ENCODE results near the gene SPTAN1.
"Not testable (repeated sequence)": the region's sequence is repeated elsewhere in the genome, so short reads cannot be mapped to it uniquely, and the experiment has no call there.

Gene SPTAN1

DNA sequence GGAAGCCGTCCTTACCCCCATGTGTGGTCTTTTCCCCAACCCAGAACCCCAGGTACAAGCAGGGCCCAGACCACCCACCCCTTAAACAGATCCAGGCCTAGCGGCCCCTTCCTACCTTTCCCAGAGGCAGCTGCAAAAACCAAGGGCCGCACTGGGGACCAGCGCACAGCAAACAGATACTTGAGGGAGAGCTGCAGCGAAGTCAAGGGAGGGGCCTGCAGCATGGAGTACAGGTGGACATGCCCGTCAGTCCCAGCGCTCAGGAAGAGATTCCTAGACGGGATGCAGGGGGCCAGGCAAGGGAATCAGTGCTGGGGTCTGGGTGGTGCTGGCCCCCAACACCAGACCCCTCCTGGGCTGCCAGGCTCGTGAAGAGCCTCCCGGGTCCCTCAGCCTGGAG lies 81.7 kb downstream of the SPTAN1 start:
- DNase-seq, result no peak

DNA sequence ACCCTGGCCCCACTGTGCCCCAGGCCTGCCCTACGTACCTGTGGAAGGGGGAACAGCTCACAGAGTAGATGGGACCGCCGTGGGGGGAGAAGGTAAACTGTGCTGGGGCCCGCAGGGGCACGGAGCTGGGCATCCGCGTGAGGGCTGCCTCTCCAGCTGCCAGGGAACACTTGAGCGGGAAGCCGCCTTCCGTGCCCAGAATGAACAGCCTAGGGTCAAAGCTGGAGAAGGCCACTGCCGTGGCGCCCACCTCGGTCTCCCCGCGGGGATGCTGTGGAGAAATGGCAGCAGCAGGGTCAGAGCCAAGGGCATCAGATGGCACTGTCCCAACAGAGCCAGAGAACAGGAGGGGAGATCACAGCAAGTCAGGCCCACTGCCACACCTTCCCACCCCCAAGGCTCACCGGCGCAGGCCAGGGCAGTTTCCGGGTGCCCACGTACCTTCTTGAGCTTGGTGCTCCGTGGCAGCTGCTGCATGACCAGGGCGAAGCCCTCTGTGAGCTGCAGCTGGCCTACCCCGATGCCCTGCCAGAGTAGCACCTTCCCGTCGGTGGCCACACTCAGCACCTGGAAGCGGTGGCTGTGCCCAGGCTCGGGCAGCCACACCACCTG lies 82.4 kb downstream of the SPTAN1 start:
- no peak for DNase-seq

DNA sequence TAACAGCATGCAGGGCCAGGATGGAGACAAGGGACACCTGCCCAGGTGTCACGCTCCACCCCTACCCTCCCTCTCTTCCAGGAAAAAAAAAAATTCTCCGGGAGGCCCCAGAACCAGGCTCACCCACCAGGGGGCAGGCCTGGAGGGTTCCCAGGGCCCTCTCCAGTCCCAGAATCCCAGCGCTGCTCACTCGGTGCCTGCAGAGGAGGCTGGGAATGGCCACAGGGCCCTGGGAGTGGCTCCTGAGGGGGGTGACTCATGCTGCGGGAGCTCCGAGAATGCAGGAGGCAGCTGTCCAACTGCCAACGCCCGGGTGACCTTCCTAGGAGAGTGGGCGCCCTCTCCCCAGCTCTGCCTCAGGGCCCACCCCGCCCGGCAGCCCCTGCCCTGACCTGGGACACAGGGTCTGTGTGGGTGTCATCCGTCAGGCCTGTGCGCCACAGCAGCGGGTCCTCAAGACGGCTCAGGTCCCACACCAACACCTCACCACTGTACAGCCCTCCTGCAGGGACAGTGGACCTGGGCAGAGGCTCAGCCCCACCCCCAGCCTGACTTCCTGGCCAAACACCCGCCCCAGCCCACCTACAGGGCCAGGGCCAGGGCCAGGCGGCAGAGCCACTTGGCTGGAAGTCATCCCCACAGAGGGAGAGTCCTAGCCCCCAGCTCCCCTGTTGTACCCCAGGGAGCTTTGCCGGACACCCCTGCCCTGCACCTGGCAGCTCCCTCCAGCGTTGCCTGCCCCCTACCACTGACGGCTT lies 83.1 kb downstream of the SPTAN1 start:
- no peak for DNase-seq

DNA sequence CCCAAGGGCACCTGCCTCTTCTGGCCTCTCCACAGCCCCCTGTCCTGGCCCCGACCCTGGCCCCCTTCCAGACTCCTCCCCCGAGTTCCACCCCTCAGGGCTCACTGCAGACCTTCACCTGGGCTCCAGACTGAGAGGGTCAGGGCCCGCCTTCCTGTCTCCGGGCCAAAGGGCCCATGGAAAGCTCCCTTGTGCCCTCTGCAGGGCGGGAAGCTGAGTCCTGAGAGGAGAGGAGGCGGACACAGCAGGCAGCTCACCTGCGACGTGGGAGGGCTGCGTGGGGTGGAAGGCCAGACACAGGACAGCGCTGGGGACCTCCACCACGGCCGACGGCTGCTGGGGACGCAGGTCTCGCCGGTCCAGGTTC lies 83.6 kb downstream of the SPTAN1 start:
- no peak for DNase-seq

DNA sequence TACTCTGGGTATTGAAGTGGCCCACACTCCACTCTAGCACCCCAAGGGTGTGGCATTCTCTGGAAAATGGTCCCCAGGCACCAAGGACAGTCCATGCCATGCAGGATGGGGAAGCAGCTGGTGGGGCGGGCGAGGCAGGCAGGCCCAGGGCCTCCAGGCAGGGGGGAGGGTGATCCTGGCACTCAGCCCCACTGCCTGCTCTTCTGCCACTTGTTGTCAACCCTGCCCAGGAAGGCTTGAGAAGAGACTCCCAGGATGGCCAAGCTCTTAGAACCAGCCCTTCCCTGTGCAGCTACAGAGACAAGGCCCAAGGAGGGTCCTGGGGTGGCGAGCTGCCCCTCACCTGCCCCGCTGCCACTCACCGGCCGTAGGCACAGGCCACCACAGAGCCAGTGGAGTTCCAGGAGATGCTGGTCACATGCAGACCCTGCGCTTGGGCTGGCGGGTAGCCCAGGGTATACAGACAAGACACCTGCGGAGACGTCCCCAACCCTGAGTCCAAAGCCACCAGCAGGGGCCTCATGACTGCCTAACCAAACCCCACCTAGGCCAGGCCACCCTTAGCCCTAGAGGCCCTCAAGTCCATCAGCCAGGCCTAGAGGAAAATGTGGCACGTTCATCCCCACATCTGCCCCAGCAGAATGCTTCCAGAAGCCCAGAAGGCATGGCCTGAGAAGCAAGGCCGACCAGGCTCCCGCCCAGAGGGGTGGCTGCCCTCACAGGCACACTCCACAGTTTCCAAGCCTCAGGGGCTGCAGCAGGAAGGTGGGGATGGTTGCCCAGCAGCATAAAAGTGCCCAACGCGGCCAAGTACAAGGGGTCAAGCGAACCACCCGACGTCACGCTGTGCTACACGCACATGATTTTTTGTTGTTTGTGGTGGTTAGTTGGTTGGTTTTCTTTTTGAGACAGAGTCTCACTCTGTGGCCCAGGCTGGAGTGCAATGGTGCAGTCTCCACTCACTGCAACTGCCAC lies 84.5 kb downstream of the SPTAN1 start:
- no peak for DNase-seq

DNA sequence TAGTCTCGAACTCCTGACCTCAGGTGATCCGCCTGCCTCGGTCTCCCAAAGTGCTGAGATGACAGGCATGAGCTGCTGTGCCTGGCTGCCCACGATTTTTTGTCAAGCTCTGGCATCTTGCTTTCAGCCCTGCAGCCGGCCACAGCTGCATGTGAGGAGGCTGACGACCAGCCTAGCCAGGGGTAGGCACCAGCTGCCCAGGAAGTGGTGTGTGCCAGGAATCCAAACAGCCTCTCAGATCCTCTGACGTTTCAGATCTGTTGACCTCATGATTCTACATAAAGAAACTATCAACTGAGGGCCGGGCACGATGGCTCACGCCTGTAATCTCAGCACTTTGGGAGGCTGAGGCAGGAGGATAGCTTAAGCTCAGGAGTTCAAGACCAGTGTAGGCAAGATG lies 85.3 kb downstream of the SPTAN1 start:
- DNase-seq, result no peak

DNA sequence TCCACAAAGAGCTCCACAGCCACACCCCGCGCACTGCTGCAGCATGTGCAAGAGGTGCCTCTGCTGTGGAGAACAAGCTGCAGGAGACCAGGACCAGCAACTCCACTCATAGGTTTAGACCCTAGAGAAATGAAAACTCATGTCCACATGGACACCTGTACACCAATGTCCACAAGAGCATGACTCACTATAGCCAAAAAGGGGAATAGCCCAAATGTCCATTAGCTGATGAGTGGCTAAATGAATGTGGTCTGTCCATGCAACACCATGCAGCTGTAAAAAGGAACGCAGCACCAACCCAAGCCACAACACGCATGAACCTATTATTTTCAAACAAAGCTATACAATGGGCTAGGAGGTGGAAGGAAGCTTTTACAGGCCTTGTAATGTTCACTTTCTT lies 86.2 kb downstream of the SPTAN1 start:
- DNase-seq, result no peak

DNA sequence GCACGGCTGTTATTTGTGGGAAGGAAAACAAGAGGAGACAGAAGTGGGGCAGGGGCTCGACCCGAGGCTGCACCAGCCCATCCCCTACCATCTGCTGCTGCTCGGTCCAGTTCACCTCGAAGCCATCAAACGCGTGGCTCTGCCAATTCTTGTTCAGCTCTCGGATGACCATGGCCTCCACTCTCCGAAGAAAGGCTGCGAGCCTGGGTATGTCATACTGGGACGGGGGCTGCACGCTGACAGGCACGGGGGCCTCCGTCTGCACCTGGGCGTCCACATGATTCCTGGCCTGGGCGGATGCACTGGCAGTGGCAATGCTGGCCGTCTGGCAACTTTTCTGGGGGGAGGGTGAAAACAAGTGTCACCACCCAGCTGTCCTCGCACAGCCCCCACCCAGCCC lies 88.2 kb downstream of the SPTAN1 start:
- DNase-seq, result no peak

DNA sequence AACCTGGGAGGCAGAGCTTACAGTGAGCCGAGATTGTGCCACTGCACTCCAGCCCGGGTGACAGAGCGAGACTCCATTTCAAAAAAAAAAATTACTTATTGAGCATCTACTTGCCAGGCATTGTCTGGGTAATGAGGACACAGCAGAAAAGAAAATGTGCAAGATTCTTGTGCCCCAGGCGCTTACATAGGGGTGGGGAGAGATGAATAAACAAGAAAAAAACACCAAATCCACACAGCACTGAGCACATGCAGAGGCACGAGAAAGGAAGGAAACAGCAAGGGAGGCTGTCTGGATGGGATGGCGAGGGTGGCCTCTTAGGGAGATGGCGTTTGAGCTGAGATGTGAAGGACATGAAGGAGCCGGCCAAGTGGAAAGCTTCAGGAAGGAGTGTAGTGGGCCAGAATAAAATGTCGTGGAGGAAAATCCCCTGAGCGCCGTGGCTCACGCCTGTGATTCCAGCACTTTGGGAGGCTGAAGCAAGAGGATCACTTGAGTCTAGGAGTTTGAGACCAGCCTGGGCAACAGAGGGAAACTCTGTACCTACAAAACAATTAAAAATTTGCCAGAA lies 90.4 kb downstream of the SPTAN1 start:
- no peak for DNase-seq

DNA sequence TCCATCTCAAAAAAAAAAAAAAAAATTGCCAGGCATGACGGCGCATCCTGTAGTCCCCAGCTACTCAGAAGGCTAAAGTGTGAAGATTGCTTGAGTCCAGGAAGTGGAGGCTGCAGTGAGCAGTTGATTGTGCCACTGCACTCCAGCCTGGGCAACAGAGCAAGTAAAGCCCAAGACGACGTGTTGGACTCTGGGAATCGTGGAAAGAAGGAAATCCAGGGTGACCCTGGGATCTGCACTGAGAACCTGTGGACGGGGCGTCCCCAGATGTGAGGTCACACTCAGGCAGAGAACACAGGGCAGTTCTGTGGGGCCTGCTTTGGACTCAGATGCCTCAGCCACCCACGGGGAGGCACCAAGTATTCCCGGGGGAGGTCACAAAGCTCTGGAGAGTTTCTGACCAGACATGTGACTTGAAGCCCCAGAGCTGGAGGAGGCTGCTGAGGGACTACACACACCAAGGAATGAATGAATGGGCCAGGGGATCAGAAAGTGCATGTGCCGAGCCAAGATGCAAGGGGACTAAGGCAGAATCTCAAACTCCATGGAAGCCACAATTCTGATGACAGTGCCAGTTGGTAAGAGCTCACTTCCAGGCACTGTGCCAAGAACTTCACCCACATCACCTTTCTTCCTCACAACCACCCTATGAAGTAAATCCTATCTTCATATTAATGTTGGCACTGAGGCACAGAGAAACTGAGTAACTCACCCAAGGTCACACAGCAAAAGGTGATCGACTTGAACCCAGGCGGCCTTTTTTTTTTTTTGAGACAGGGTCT lies 91.3 kb downstream of the SPTAN1 start:
- DNase-seq, result no peak

DNA sequence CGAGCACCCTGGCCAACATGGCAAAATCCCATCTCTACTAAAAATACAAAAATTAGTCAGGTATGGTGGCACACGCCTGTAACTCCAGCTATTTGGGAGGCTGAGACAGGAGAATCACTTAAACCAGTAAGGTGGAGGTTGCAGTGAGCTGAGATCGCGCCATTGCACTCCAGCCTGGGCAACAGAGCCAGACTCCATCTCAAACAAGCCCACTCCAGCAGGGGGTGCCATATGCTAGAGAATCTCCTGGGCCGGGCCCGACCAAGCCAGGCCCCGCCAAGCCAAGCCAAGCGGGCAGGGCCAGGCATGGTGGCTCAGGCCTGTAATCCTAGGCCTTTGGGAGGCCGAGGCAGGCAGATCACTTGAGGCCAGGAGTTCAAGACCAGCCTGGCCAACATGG lies 95.8 kb downstream of the SPTAN1 start:
- peak; percentile 38 for DNase-seq

DNA sequence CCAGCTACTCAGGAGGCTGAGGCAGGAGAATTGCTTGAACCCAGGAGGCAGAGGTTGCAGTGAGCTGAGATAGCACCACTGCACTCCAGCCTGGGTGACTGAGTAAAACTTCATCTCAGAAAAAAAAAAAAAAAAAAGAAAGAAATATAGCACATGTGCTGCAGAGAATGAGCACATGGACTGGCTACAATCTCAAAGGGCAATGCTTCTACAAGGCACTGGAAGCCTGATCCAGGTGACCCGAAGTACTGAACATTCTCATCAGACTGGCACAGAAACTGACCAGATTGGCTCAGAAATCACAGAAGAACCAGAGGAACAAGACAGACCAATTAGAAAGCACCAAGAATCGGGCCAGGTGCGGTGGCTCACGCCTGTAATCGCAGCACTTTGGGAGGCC lies 99.4 kb downstream of the SPTAN1 start:
- no peak for DNase-seq

DNA sequence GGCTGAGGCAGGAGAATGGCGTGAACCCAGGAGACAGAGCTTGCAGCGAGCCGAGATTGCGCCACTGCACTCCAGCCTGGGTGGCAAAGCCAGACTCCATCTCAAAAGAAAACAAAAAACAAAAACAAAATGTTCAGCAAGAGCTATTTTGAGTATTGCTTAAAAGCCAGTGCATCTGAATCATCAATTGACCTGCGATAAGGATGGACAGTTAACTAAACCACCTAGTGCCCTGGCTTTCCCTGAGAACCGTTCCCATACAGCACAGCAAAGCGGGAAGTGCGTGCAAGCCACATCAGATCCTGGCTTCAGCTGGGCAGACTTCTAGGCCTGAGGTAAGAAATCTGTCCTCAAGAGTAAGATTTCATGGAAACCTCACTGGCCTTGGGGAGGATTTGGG lies 101.5 kb downstream of the SPTAN1 start:
- no peak for DNase-seq

DNA sequence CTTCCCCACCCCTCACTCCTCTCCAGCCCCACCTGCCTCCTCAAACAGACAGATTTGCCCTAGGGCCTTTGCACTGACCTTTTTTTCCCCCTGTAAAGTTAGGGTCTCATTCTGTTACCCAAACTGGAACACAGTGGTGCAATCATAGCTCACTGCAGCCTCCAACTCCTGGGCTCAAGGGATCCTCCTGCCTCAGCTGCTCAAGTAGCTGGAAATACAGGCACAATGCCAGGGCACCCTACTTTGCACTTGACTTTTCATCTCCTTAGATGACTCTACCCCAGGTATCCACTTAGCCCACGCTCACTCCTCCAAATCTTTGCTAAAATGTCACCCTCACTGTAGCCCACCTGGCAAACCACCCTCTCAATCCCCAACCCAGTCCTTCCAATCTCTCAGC lies 102.1 kb downstream of the SPTAN1 start:
- DNase-seq, result no peak

DNA sequence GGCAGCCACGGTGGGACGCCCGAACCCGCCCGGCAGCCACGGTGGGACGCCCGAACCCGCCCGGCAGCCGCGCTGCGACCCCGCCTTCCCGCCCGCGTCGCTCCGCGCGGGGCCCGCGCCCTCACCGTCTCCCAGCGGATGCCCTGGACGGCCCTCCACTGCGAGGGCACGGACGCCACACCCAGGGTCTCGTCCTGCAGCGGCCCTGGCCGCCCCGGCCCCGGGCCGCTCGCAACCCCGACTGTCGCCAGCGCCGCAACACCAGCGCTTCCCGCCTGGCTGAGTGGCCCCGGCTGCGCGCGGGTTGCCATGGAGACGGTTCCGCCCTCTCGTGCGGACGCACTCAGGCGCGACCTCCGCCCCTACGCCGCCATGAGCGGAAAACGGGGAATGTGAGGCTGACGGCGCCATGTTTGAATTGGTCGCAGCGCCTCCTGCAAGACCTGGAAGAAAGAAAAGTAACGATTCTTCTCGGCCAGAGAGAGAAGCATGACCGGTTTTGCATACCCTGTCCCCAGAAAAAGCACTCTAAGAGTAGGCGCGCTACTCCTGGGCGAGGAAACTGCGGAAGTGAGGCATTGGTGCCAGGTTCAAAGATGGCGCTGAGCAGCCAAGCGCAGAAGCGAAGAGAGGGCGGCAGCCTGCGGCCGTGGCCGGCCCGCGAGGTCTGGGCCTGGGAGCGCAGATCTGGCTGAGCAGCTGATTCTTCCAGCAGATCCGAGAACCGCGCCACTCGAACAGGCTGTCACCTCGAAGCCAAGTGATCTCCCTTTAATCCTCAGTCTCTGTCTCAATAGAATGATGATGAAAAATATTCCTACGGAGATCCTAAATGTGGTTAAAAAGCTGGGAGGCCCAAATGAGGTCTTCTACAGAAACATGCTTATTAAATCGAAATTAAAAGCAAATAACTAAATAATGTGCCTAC lies 104.3 kb downstream of the SPTAN1 start, which contains the start of gene DYNC2I2:
Gene DYNC2I2 (minus strand): TSS at position 432 of the 928 bp plus-strand sequence. CDS start 121 bp downstream, at position 311.
- peak; percentile 89 for DNase-seq

DNA sequence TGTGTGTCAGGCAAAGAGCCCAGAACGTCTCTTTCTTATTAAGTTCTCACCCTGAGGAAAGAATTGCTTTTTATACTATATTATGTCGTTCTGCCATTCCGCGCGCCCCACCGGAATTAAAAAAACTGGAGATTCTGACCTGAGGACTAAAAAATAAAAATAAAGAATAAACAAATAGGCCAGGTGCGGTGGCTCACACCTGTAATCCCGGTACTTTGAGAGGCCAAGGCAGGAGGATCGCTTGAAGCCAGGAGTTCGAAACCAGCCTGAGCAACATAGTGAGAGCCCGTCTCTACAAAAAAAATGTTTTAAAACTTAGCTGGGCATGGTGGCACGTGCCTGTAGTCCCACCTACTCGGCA lies 104.9 kb downstream of the SPTAN1 start:
- no peak for DNase-seq

DNA sequence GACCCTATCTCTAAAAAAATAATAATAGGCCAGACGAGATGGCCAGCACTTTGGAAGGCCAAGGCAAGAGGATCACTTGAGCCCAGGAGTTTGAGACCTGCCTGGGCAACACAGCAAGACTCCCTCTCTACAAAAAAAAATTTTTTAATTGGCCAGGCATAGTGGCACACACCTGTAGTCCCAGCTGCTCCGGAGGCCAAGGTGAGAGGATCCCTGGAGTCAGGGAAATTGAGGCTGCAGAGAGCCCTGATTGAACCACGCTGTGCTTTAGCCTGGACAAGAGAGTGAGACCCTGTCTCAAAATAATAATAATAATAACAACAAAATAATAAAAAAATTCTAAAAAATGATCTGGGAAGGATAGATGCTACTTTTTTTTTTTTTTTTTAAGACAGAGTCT lies 105.4 kb downstream of the SPTAN1 start:
- DNase-seq, result no peak

DNA sequence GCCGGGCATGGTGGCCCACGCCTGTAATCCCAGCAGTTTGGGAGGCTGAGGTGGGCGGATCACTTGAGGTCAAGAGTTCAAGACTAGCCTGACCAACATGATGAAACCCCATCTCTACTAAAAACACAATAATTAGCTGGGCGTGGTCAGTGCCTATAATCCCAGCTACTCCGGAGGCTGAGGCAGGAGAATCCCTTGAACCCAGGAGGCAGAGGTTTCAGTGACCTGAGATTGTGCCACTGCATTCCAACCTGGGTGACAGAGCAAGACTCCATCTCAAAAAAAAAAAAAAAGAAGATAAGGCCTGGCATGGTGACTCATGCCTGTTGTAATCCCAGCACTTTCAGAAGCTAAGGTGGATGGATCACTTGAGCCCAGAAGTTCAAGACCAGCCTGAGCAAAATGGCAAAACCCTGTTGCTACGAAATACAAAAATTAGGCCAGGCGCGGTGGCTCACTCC lies 114.1 kb downstream of the SPTAN1 start:
- not testable (repeated sequence) for DNase-seq

DNA sequence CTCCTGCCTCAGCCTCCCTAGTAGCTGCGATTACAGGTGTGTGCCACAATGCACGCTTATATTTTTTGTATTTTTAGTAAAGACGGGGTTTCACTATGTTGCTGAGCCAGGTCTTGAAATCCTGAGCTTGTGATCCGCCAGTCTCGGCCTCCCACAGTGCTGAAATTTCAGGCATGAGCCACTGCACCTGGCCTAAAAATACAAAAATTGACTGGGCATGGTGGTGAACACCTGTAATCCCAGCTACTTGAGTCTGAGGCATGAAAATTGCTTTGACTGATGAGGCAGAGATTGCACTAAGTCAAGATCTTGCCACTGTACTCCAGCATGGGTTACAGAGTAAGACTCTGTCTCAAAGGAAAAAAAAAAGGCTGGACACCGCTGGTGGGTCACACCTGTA lies 117.4 kb downstream of the SPTAN1 start:
- no peak for DNase-seq

DNA sequence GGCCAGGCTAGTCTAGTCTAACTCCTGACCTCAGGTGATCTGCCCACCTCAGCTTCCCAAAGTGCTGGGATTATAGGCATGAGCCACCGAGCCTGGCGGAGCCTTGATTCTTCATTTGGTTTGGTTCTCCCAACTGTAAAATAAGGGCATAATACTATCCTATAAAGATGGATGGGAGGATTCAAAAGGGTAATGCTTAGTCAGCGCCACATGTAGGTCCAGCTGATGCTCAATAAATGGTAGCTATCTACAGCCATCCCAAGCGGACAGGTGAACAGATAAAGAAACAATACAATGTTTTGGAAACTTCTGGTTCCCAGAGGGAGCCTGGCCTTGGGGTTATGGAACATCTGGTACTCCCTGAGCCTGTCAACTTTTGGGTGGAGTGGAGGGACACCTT lies 123.0 kb downstream of the SPTAN1 start:
- DNase-seq, result no peak

DNA sequence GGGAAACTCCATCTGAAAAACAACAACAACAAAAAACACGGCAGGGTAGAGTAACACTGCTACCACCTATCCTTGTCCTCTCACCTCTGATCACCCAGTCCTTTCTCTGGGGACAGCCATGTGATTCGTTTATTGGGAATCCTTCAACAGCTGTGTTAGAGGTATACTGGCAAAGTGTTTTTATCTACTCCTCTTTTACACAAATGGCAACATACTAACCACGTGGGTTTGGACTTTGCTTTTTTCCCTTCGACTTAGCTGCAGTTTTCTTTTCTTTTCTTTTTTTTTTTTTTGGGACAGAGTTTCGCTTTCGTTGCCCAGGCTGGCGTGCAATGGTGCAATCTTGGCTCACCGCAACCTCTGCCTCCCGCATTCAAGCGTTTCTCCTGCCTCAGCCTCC lies 125.4 kb downstream of the SPTAN1 start:
- DNase-seq, result no peak

Measured in GDM1 (cell line).